B cell (primary cell): ENCODE measurements around the gene PTPN20.

Experiments used
- CTCF ChIP-seq: fragments of 200-600 bp; IDR thresholded peaks from one replicate; pipeline ENCODE4 v1.8.0; 2022; ENCODE audit warnings: antibody characterized with exemption, mild to moderate bottlenecking
- EZH2 ChIP-seq: IDR thresholded peaks from 2 replicates; pipeline ENCODE4 v1.6.1; 2012; ENCODE audit warnings: borderline replicate concordance, low read depth, mild to moderate bottlenecking, moderate library complexity, low read length; ENCODE audit not compliant: insufficient read depth, poor library complexity, severe bottlenecking

GRCh38 chr10:47024399-47025252 is 113.4 kb downstream of the PTPN20 start:
- TF ChIP-seq CTCF (peak; percentile 83), EZH2 (no peak)
